ENCODE data around the gene TAS1R3. TPM values are rescaled to one million over a fixed set of nuclear protein-coding genes. Genes with fewer than 3 reads are reported as not detected.

Gene TAS1R3
- polyA plus RNA-seq, 3 donors = 0.21 to 0.29 (median 0.24) TPM

GRCh38 chr1:1349256-1350012, 18.4 kb downstream of the TAS1R3 start, which contains the start of gene DVL1:
Gene DVL1 (minus strand): TSS chr1:1349418. CDS start chr1:1349065, 353 bp downstream.
- no peak for DNase-seq (ENCODE audit: low read depth in 3 of 3, low spot score in 2 of 3)

GRCh38 chr1:1351511-1352427, 20.7 kb downstream of the TAS1R3 start:
- DNase-seq (ENCODE audit: low read depth in 3 of 3, low spot score in 2 of 3) = no peak

- no peak for DNase-seq (ENCODE audit: low read depth in 3 of 3, low spot score in 2 of 3)
Measured at GRCh38 chr1:1352786-1353388, 21.8 kb downstream of the TAS1R3 start.

- DNase-seq (ENCODE audit: low read depth in 3 of 3, low spot score in 2 of 3) = no peak
Measured at GRCh38 chr1:1353389-1354151, 22.5 kb downstream of the TAS1R3 start.

- DNase-seq (ENCODE audit: low read depth in 3 of 3, low spot score in 2 of 3) = no peak
Measured at GRCh38 chr1:1354271-1355247, 23.5 kb downstream of the TAS1R3 start.

- DNase-seq (ENCODE audit: low read depth in 3 of 3, low spot score in 2 of 3) = no peak
Measured at GRCh38 chr1:1355416-1355815, 24.3 kb downstream of the TAS1R3 start.

GRCh38 chr1:1356166-1356795, 25.2 kb downstream of the TAS1R3 start:
- DNase-seq (ENCODE audit: low read depth in 3 of 3, low spot score in 2 of 3) = no peak

- no peak for DNase-seq (ENCODE audit: low read depth in 3 of 3, low spot score in 2 of 3)
Measured at GRCh38 chr1:1356796-1357401, 25.8 kb downstream of the TAS1R3 start.

- no peak for DNase-seq (ENCODE audit: low read depth in 3 of 3, low spot score in 2 of 3)
Measured at GRCh38 chr1:1357871-1358432, 26.9 kb downstream of the TAS1R3 start.

GRCh38 chr1:1358433-1359271, 27.6 kb downstream of the TAS1R3 start, which contains the start of gene MXRA8:
Gene MXRA8 (minus strand): TSS chr1:1358555. CDS start chr1:1358504, 51 bp downstream.
- no peak for DNase-seq (ENCODE audit: low read depth in 3 of 3, low spot score in 2 of 3)

GRCh38 chr1:1359308-1359663, 28.2 kb downstream of the TAS1R3 start:
- no peak for DNase-seq (ENCODE audit: low read depth in 3 of 3, low spot score in 2 of 3)

- DNase-seq (ENCODE audit: low read depth in 3 of 3, low spot score in 2 of 3) = no peak
Measured at GRCh38 chr1:1359664-1360468, 28.8 kb downstream of the TAS1R3 start.

GRCh38 chr1:1360506-1361169, 29.6 kb downstream of the TAS1R3 start:
- no peak for DNase-seq (ENCODE audit: low read depth in 3 of 3, low spot score in 2 of 3)

- no peak for DNase-seq (ENCODE audit: low read depth in 3 of 3, low spot score in 2 of 3)
Measured at GRCh38 chr1:1361233-1361981, 30.3 kb downstream of the TAS1R3 start.

- no peak for DNase-seq (ENCODE audit: low read depth in 3 of 3, low spot score in 2 of 3)
Measured at GRCh38 chr1:1361982-1362423, 30.9 kb downstream of the TAS1R3 start.

Data from right renal cortex interstitium (tissue), 3 donors.